GM18867 (cell line): ENCODE results near the gene RGS14.
"Not testable (repeated sequence)": the region's sequence is repeated elsewhere in the genome, so short reads cannot be mapped to it uniquely, and the experiment has no call there.

ENCODE experiments used
- ATAC-seq: cut with Tn5 transposase; IDR thresholded peaks from one replicate; pipeline ENCODE4 v1.9.1; 2021; ENCODE audit warnings: mild to moderate bottlenecking, moderate library complexity; ENCODE audit not compliant: unreplicated experiment

Gene RGS14

GRCh38 chr5:177363565-177363964 lies 5.8 kb downstream of the RGS14 start:
- no peak for ATAC-seq

GRCh38 chr5:177364159-177364962 lies 6.6 kb downstream of the RGS14 start:
- no peak for ATAC-seq

GRCh38 chr5:177365845-177366527 lies 8.3 kb downstream of the RGS14 start:
- ATAC-seq = no peak

- no peak for ATAC-seq
Observed at GRCh38 chr5:177366528-177367322, 9.0 kb downstream of the RGS14 start.

GRCh38 chr5:177367323-177367848 lies 9.7 kb downstream of the RGS14 start:
- no peak for ATAC-seq

- no peak for ATAC-seq
Observed at GRCh38 chr5:177367981-177368868, 10.5 kb downstream of the RGS14 start.

GRCh38 chr5:177368869-177369644 lies 11.3 kb downstream of the RGS14 start:
- ATAC-seq = no peak

- no peak for ATAC-seq
Observed at GRCh38 chr5:177369645-177370440, 12.1 kb downstream of the RGS14 start.

- peak; percentile 60 for ATAC-seq
Observed at GRCh38 chr5:177370488-177371119, 12.9 kb downstream of the RGS14 start.

- no peak for ATAC-seq
Observed at GRCh38 chr5:177371120-177372033, 13.7 kb downstream of the RGS14 start.

GRCh38 chr5:177372034-177372896 lies 14.5 kb downstream of the RGS14 start:
- no peak for ATAC-seq

GRCh38 chr5:177372910-177373309 lies 15.2 kb downstream of the RGS14 start:
- no peak for ATAC-seq

- ATAC-seq = no peak
Observed at GRCh38 chr5:177373806-177374205, 16.1 kb downstream of the RGS14 start.

- no peak for ATAC-seq
Observed at GRCh38 chr5:177374211-177374610, 16.5 kb downstream of the RGS14 start.

GRCh38 chr5:177375516-177375915 lies 17.8 kb downstream of the RGS14 start:
- ATAC-seq = not testable (repeated sequence)

- ATAC-seq = no peak
Observed at GRCh38 chr5:177376107-177376506, 18.4 kb downstream of the RGS14 start.
